ENCODE data around the gene RANGAP1. TPM values are rescaled to one million over a fixed set of nuclear protein-coding genes. Genes with fewer than 3 reads are reported as not detected.

The RANGAP1 gene
- total RNA-seq, 4 donors from 2014 or later, result 31.4 to 75.2 (median 52.1) TPM

GRCh38 chr22:41248314-41248713 lies 37.7 kb downstream of the RANGAP1 start:
- in situ Hi-C loops (cut with MboI; ENCODE audit: low sequenced_read_pairs in 4 of 4), result no loop called here
- peaks cover 0 to 56% of the 10 kb centered on the region in 2 donors for H3K36me3 ChIP-seq
- H3K27ac ChIP-seq, result no peak overlapping the region

GRCh38 chr22:41247703-41248102 lies 38.3 kb downstream of the RANGAP1 start:
- no peak overlapping the region for H3K4me3 ChIP-seq
- H3K36me3 ChIP-seq, result peaks cover 0 to 50% of the 10 kb centered on the region in 2 donors
- DNase-seq (no peak), ATAC-seq (no peak)
- H3K27ac ChIP-seq, result no peak overlapping the region
- intact Hi-C loops (cut with DNase I; ENCODE audit: low total_unique reads), result no loop called here
- no peak for TF ChIP-seq POLR2A (IDR thresholded peaks at IDR 0.05)
- no peak for TF ChIP-seq CTCF (IDR thresholded peaks at IDR 0.05 in 4 of 5, conservative IDR thresholded peaks at IDR 0.05 in 1 of 5)
- no peaks in the 10 kb centered on the region for H3K27me3 ChIP-seq
- no peaks in the 10 kb centered on the region for H3K9me3 ChIP-seq
- in situ Hi-C loops (cut with MboI; ENCODE audit: low sequenced_read_pairs in 4 of 4), result no loop called here
- no peaks in the 10 kb centered on the region for H3K4me1 ChIP-seq

More at GRCh38 chr22:41248314-41248713, 37.7 kb downstream of the RANGAP1 start:
- TF ChIP-seq CTCF (IDR thresholded peaks at IDR 0.05 in 4 of 5, conservative IDR thresholded peaks at IDR 0.05 in 1 of 5) (no peak), POLR2A (IDR thresholded peaks at IDR 0.05) (no peak)
- DNase-seq (no peak), ATAC-seq (no peak)
- no peaks in the 10 kb centered on the region for H3K27me3 ChIP-seq
- H3K4me1 ChIP-seq, result no peaks in the 10 kb centered on the region
- intact Hi-C loops (cut with DNase I; ENCODE audit: low total_unique reads), result no loop called here
- H3K9me3 ChIP-seq, result no peaks in the 10 kb centered on the region
- no peak overlapping the region for H3K4me3 ChIP-seq

- H3K27ac ChIP-seq, result no peak overlapping the region
- H3K9me3 ChIP-seq, result no peaks in the 10 kb centered on the region
- in situ Hi-C loops (cut with MboI; ENCODE audit: low sequenced_read_pairs in 4 of 4), result no loop called here
- intact Hi-C loops (cut with DNase I; ENCODE audit: low total_unique reads), result no loop called here
- TF ChIP-seq CTCF (IDR thresholded peaks at IDR 0.05 in 4 of 5, conservative IDR thresholded peaks at IDR 0.05 in 1 of 5) (no peak), POLR2A (IDR thresholded peaks at IDR 0.05) (no peak)
- peaks cover 0 to 35% of the 10 kb centered on the region in 2 donors for H3K36me3 ChIP-seq
- no peak overlapping the region for H3K4me3 ChIP-seq
- H3K4me1 ChIP-seq, result no peaks in the 10 kb centered on the region
- no peak for ATAC-seq
- no peaks in the 10 kb centered on the region for H3K27me3 ChIP-seq
- no peak for DNase-seq
These were observed 40.0 kb downstream of the RANGAP1 start for GRCh38 chr22:41245917-41246499.

- in situ Hi-C loops (cut with MboI; ENCODE audit: low sequenced_read_pairs in 4 of 4), result no loop called here
- Histone ChIP-seq H3K9me3 (no peaks in the 10 kb centered on the region), H3K4me1 (no peaks in the 10 kb centered on the region), H3K27ac (no peak overlapping the region), H3K36me3 (peaks cover 0 to 9% of the 10 kb centered on the region in 2 donors), H3K27me3 (no peaks in the 10 kb centered on the region), H3K4me3 (no peak overlapping the region)
- intact Hi-C loops (cut with DNase I; ENCODE audit: low total_unique reads), result no loop called here
- DNase-seq (no peak), ATAC-seq (no peak)
- TF ChIP-seq POLR2A (IDR thresholded peaks at IDR 0.05) (no peak), CTCF (IDR thresholded peaks at IDR 0.05 in 4 of 5, conservative IDR thresholded peaks at IDR 0.05 in 1 of 5) (no peak)
These were observed 42.6 kb downstream of the RANGAP1 start for GRCh38 chr22:41243361-41243760.

Data from gastrocnemius medialis (tissue), 4 donors.